Upper lobe of left lung (tissue), 6 donors: ENCODE results near the gene TOP3B. TPM values are rescaled to one million over a fixed set of nuclear protein-coding genes. Genes with fewer than 3 reads are reported as not detected.

ENCODE experiments used
- ATAC-seq, 2 donors: fragments of 200-7000 bp; cut with Tn5 transposase; one replicate each; pipeline ENCODE4 v1.9.1; 2022; ENCODE audit warnings: mild to moderate bottlenecking in 2 of 2, moderate library complexity in 2 of 2; ENCODE audit not compliant: low FRiP score in 2 of 2
- DNase-seq, 2 donors: peaks; one replicate each; pipeline ENCODE4 v3.0.0-alpha.2; 2019 to 2020
- H3K27ac ChIP-seq, 4 donors: fragments of 200-600 bp; sonication (generic); one replicate each; pipeline ENCODE4 v1.5.1; 2016 to 2019
- H3K27me3 ChIP-seq, 4 donors: fragments of 200-600 bp; sonication (generic); one replicate each; pipeline ENCODE4 v1.5.1; 2017 to 2019
- H3K36me3 ChIP-seq, 4 donors: fragments of 200-600 bp; sonication (generic); one replicate each; pipeline ENCODE4 v1.5.1; 2016 to 2019
- H3K4me1 ChIP-seq, 4 donors: fragments of 200-600 bp; sonication (generic); one replicate each; pipeline ENCODE4 v1.5.1; 2018 to 2019
- H3K4me3 ChIP-seq, 4 donors: fragments of 200-600 bp; sonication (generic); one replicate each; pipeline ENCODE4 v1.5.1; 2017 to 2019; ENCODE audit warnings: mild to moderate bottlenecking in 2 of 4, moderate library complexity in 1 of 4
- H3K9me3 ChIP-seq, 4 donors: fragments of 200-600 bp; sonication (generic); one replicate each; pipeline ENCODE4 v1.5.1; 2018 to 2019
- CTCF ChIP-seq, 6 experiments: fragments of 450-650 bp in 4 of 6; fragments of 200-600 bp in 2 of 6; sonication (generic) in 2 of 6; IDR thresholded peaks; one replicate each; pipeline ENCODE4 v1.5.1; 2016 to 2019; ENCODE audit warnings: antibody characterized with exemption in 6 of 6
- EP300 ChIP-seq, 4 donors: sonication (generic); formaldehyde crosslinking; IDR thresholded peaks; one replicate each; pipeline ENCODE4 v1.5.1; 2017; ENCODE audit warnings: antibody characterized with exemption in 4 of 4, control low read depth in 2 of 4
- POLR2A ChIP-seq, 4 donors: fragments of 450-650 bp; IDR thresholded peaks; one replicate each; pipeline ENCODE4 v1.5.1; 2016 to 2017; ENCODE audit warnings: antibody characterized with exemption in 4 of 4, mild to moderate bottlenecking in 2 of 4
- POLR2AphosphoS5 ChIP-seq, 2 donors: sonication (generic); formaldehyde crosslinking; IDR thresholded peaks; one replicate each; pipeline ENCODE4 v1.5.1; 2017; ENCODE audit warnings: antibody characterized with exemption in 2 of 2
- WGBS, 2 donors: methylation state at CpG; one replicate each; pipeline ENCODE4 v1.1.5; 2017 to 2018; 5-methylcytosine and 5-hydroxymethylcytosine counted together
- total RNA-seq, 6 donors: library from RNA; depleted of rRNA in 4 of 6; stranded (reverse); fragments of >200 nt in 4 of 6; gene quantifications; one replicate each; pipeline versions ENCODE4 v1.1.0 to v1.2.1, GENCODE V29; 2016 to 2021
- donor health status: DM: no; HTN: no; CAD: no; lungs with moderate emphysema.
- donor health status: DM: no; HTN: yes; CAD: no; lungs with severe emphysema.

Gene TOP3B
- total RNA-seq, 6 donors from 2014 or later, result 22.5 to 111 (median 34.0) TPM

- no peaks in the 10 kb centered on the region for H3K9me3 ChIP-seq
- H3K4me3 ChIP-seq, result no peak overlapping the region
- peaks cover 0 to 57% (median 14%) of the 10 kb centered on the region in 4 donors for H3K36me3 ChIP-seq
- ATAC-seq, result no peak
- no peak for TF ChIP-seq POLR2AphosphoS5 (IDR thresholded peaks at IDR 0.05)
- TF ChIP-seq EP300 (IDR thresholded peaks at IDR 0.05), result no peak
- no peak for TF ChIP-seq POLR2A (IDR thresholded peaks at IDR 0.05)
- TF ChIP-seq CTCF (IDR thresholded peaks at IDR 0.05), result no peak
- no peak overlapping the region for H3K27ac ChIP-seq
- H3K27me3 ChIP-seq, result no peaks in the 10 kb centered on the region
- DNase-seq, result no peak
- 88% methylated on average over 18 to 20 of the region's 20 CpGs for WGBS, 2 donors
- no peaks in the 10 kb centered on the region for H3K4me1 ChIP-seq
These were observed 62.9 kb downstream of the TOP3B start for GRCh38 chr22:21919526-21920307.

- Histone ChIP-seq H3K36me3 (peaks cover 0 to 47% (median 14%) of the 10 kb centered on the region in 4 donors), H3K9me3 (no peaks in the 10 kb centered on the region), H3K4me3 (no peak overlapping the region), H3K4me1 (no peaks in the 10 kb centered on the region), H3K27ac (no peak overlapping the region), H3K27me3 (no peaks in the 10 kb centered on the region)
- 90 to 94% methylated on average over 9 to 12 of the region's 12 CpGs for WGBS, 2 donors
- ATAC-seq, result no peak
- DNase-seq, result no peak
- TF ChIP-seq POLR2AphosphoS5 (IDR thresholded peaks at IDR 0.05) (no peak), CTCF (IDR thresholded peaks at IDR 0.05) (no peak), EP300 (IDR thresholded peaks at IDR 0.05) (no peak), POLR2A (IDR thresholded peaks at IDR 0.05) (no peak)
These were observed 64.0 kb downstream of the TOP3B start for GRCh38 chr22:21918466-21919185.

GRCh38 chr22:21917959-21918261 lies 64.7 kb downstream of the TOP3B start:
- H3K4me3 ChIP-seq, result no peak overlapping the region
- no peaks in the 10 kb centered on the region for H3K4me1 ChIP-seq
- ATAC-seq, result no peak
- H3K27me3 ChIP-seq, result no peaks in the 10 kb centered on the region
- H3K36me3 ChIP-seq, result peaks cover 0 to 40% (median 11%) of the 10 kb centered on the region in 4 donors
- H3K27ac ChIP-seq, result no peak overlapping the region
- H3K9me3 ChIP-seq, result no peaks in the 10 kb centered on the region
- DNase-seq, result no peak
- TF ChIP-seq CTCF (IDR thresholded peaks at IDR 0.05), result no peak
- TF ChIP-seq POLR2A (IDR thresholded peaks at IDR 0.05), result no peak
- no peak for TF ChIP-seq EP300 (IDR thresholded peaks at IDR 0.05)
- TF ChIP-seq POLR2AphosphoS5 (IDR thresholded peaks at IDR 0.05), result no peak
- 90 to 95% methylated on average over 6 of the region's 6 CpGs for WGBS, 2 donors

GRCh38 chr22:21917181-21917958 lies 65.2 kb downstream of the TOP3B start:
- Histone ChIP-seq H3K27me3 (no peaks in the 10 kb centered on the region), H3K4me1 (no peaks in the 10 kb centered on the region), H3K9me3 (no peaks in the 10 kb centered on the region), H3K4me3 (no peak overlapping the region), H3K27ac (no peak overlapping the region), H3K36me3 (peaks cover 0 to 35% (median 8%) of the 10 kb centered on the region in 4 donors)
- no peak for TF ChIP-seq POLR2AphosphoS5 (IDR thresholded peaks at IDR 0.05)
- TF ChIP-seq CTCF (IDR thresholded peaks at IDR 0.05), result no peak
- no peak for TF ChIP-seq POLR2A (IDR thresholded peaks at IDR 0.05)
- no peak for TF ChIP-seq EP300 (IDR thresholded peaks at IDR 0.05)
- 65 to 76% methylated on average over 13 to 16 of the region's 17 CpGs for WGBS, 2 donors
- ATAC-seq (no peak), DNase-seq (no peak)
